PFSK-1 (cell line): Measurements from ENCODE around the gene FOXE1.

Experiments
- POLR2AphosphoS5 ChIP-seq: IDR thresholded peaks from 2 replicates; pipeline ENCODE4 v1.6.1; 2012; ENCODE audit warnings: low read depth, mild to moderate bottlenecking, control low read depth, low read length, moderate library complexity
- REST ChIP-seq, 2 experiments: IDR thresholded peaks; 2 replicates each; pipeline versions ENCODE4 v1.6.1 to v1.8.0; 2011 to 2012; ENCODE audit warnings: low read depth in 2 of 2, low read length in 2 of 2, control low read depth in 1 of 2, inconsistent platforms in 1 of 2, mild to moderate bottlenecking in 1 of 2, moderate library complexity in 1 of 2; ENCODE audit not compliant: insufficient read depth in 1 of 2
- SIN3A ChIP-seq: IDR thresholded peaks from 2 replicates; pipeline ENCODE4 v1.6.1; 2012; ENCODE audit warnings: mild to moderate bottlenecking, low read length, moderate library complexity, borderline replicate concordance; ENCODE audit not compliant: insufficient read depth
- TAF1 ChIP-seq: IDR thresholded peaks from 2 replicates; pipeline ENCODE4 v1.6.1; 2012; ENCODE audit warnings: low read length, control low read depth, borderline replicate concordance; ENCODE audit not compliant: insufficient read depth

- TF ChIP-seq SIN3A: no peak
- TF ChIP-seq POLR2AphosphoS5: no peak
- TF ChIP-seq REST (IDR thresholded peaks at IDR 0.05; ENCODE audit: insufficient read depth in 1 of 2, low read depth in 2 of 2, low read length in 2 of 2): no peak
- no peak for TF ChIP-seq TAF1
These were observed 2.1 kb upstream of the FOXE1 start for GRCh38 chr9:97850746-97851445.
